ENCODE data around the gene CPN2. TPM values are rescaled to one million over a fixed set of nuclear protein-coding genes. Genes with fewer than 3 reads are reported as not detected.
A peak's percentile ranks its signal among the peaks of the same experiment; 100 is the strongest.

CPN2 gene
- total and polyA plus RNA-seq, 2 of the 8 experiments (the other 6 are each of a cell fraction or from before 2014, with no cell fraction given), result 0.03 TPM; not detected in 1

DNA sequence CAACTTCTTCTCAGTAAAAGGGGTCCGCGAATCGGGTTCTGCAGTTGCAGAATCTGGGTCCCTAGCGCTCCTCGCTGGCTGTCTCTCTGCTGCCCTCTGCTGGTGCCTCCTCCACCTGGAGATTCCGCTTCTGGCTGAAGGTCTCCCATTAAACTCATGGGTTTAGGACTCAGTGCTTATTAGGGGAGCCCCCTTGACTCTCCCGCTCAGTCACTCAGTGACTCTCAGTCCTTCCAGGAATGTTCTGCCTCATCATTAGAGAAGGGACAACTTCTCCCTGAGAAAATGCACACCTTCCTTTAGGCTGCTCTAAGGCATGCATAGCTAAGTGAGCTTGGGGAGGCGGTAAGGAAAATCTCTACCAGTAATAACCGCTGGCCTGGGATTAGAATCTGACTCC lies 7.1 kb downstream of the CPN2 start:
- H3K23me2 ChIP-seq (ENCODE audit: low read depth, low read length), result no peaks in the 10 kb centered on the region
- DNase-seq (ENCODE audit: low read depth in 1 of 2, low spot score in 2 of 2) (peak; percentile 58 to 96), FAIRE-seq (peak; percentile 81)
- H2AK5ac ChIP-seq (ENCODE audit: low read depth, low read length), result no peak overlapping the region
- no peak overlapping the region for H2AFZ ChIP-seq (ENCODE audit: low read length)
- H4K91ac ChIP-seq (replicated peaks; ENCODE audit: insufficient read length, low read length), result no peak overlapping the region
- peaks cover 0 to 20% (median 11%) of the 10 kb centered on the region in 4 experiments; a peak in 6 of 7 replicates for H3K27me3 ChIP-seq (replicated peaks in 1 of 4; ENCODE audit: control insufficient read depth in 3 of 4, extremely low read depth in 1 of 4, insufficient read depth in 3 of 4, low read length in 3 of 4)
- peaks cover 4 to 22% (median 17%) of the 10 kb centered on the region in 4 experiments for H3K4me1 ChIP-seq (replicated peaks in 1 of 4; ENCODE audit: control insufficient read depth in 3 of 4, insufficient read depth in 4 of 4, low read length in 3 of 4)
- 42% methylated on average over 9 of the region's 9 CpGs; no CpG with 5 or more reads in 1 of the 2 experiments for WGBS, 2 experiments (ENCODE audit: extremely low coverage in 1 of 2, insufficient coverage in 1 of 2, insufficient read length in 1 of 2, insufficient replicate concordance in 2 of 2, low coverage in 1 of 2, low lambda C conversion rate in 2 of 2, missing lambda C conversion rate in 1 of 2)
- H2BK20ac ChIP-seq (ENCODE audit: low read length), result no peak overlapping the region
- H2BK5ac ChIP-seq (ENCODE audit: low read depth, low read length), result no peak overlapping the region
- no peaks in the 10 kb centered on the region for H3K79me1 ChIP-seq (ENCODE audit: low read depth, low read length)
- H3K14ac ChIP-seq (ENCODE audit: insufficient read length), result no peak overlapping the region
- no peak overlapping the region for H3K4me2 ChIP-seq (ENCODE audit: insufficient read depth in 1 of 2, low read depth in 2 of 2, low read length in 2 of 2)
- H3K18ac ChIP-seq (ENCODE audit: extremely low read depth, low read length), result no peak overlapping the region
- no peak overlapping the region for H3K4me3 ChIP-seq (ENCODE audit: extremely low read depth in 1 of 4, insufficient read depth in 2 of 4, low read depth in 3 of 4, low read length in 4 of 4)
- no peak overlapping the region for H4K8ac ChIP-seq (ENCODE audit: extremely low read depth, insufficient read depth, low read length)
- no peak overlapping the region for H3K23ac ChIP-seq (ENCODE audit: insufficient read length)
- no peak overlapping the region for H2BK120ac ChIP-seq (replicated peaks; ENCODE audit: low read depth, low read length)
- no peaks in the 10 kb centered on the region for H4K20me1 ChIP-seq (replicated peaks in 1 of 2; ENCODE audit: control insufficient read depth in 1 of 2, insufficient read depth in 2 of 2, low read length in 2 of 2)
- H2BK15ac ChIP-seq (ENCODE audit: low read length), result no peak overlapping the region
- no peak overlapping the region for H3K27ac ChIP-seq (ENCODE audit: low read depth, low read length)
- H3K79me2 ChIP-seq (ENCODE audit: control insufficient read depth in 1 of 2, insufficient read depth in 2 of 2, low read length in 2 of 2), result no peaks in the 10 kb centered on the region
- H3K4ac ChIP-seq (replicated peaks; ENCODE audit: insufficient read length, low read depth, low read length), result no peak overlapping the region
- ChIA-PET POLR2A (ENCODE audit: partially characterized antibody) (no interaction called here), CTCF (ENCODE audit: partially characterized antibody) (interaction anchor here (0.6 to 15.8 kb wide), 32 partner anchors 9 to 742 kb away, joined by 3 to 344 read pairs (median 5); partner anchors contain the start of genes GP5 and LRRC15)
- peak; percentile 70 to 81 for TF ChIP-seq RAD21 (IDR thresholded peaks at IDR 0.05 in 1 of 2, conservative IDR thresholded peaks at IDR 0.05 in 1 of 2; ENCODE audit: low read depth in 2 of 2, low read length in 2 of 2)
- TF ChIP-seq, protein P1, sequence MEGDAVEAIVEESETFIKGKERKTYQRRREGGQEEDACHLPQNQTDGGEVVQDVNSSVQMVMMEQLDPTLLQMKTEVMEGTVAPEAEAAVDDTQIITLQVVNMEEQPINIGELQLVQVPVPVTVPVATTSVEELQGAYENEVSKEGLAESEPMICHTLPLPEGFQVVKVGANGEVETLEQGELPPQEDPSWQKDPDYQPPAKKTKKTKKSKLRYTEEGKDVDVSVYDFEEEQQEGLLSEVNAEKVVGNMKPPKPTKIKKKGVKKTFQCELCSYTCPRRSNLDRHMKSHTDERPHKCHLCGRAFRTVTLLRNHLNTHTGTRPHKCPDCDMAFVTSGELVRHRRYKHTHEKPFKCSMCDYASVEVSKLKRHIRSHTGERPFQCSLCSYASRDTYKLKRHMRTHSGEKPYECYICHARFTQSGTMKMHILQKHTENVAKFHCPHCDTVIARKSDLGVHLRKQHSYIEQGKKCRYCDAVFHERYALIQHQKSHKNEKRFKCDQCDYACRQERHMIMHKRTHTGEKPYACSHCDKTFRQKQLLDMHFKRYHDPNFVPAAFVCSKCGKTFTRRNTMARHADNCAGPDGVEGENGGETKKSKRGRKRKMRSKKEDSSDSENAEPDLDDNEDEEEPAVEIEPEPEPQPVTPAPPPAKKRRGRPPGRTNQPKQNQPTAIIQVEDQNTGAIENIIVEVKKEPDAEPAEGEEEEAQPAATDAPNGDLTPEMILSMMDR (IDR thresholded peaks at IDR 0.05; ENCODE audit: control extremely low read depth in 1 of 3, insufficient read depth in 1 of 3, low read depth in 1 of 3, low read length in 3 of 3), result peak; percentile 86 to 90 (median 90)
- TF ChIP-seq YY1 (IDR thresholded peaks at IDR 0.05; ENCODE audit: low read depth, low read length), result peak; percentile 58; the same call in 1 of the 2 replicates
- no peak for TF ChIP-seq ASH2L (IDR thresholded peaks at IDR 0.05; ENCODE audit: low read length)
- peak; percentile 58; the same call in 1 of the 2 replicates for TF ChIP-seq TEAD4 (IDR thresholded peaks at IDR 0.05; ENCODE audit: low read depth, low read length)
- no peak for TF ChIP-seq POU5F1 (IDR thresholded peaks at IDR 0.05; ENCODE audit: low read depth, low read length)
- peak; percentile 49; the same call in 1 of the 2 replicates for TF ChIP-seq GABPA (IDR thresholded peaks at IDR 0.05; ENCODE audit: borderline replicate concordance, insufficient read depth, low read length)
- H3K9me3 ChIP-seq (ENCODE audit: insufficient read depth in 2 of 2, low read depth in 1 of 2, low read length in 1 of 2), result no peaks in the 10 kb centered on the region
- H3K36me3 ChIP-seq (ENCODE audit: control insufficient read depth in 2 of 4, insufficient read depth in 4 of 4, low read length in 3 of 4), result no peaks in the 10 kb centered on the region
- no peak overlapping the region for H3K9ac ChIP-seq (replicated peaks in 1 of 4; ENCODE audit: extremely low read depth in 1 of 4, low read depth in 3 of 4, low read length in 3 of 4)
- H3K56ac ChIP-seq (replicated peaks; ENCODE audit: insufficient read length, low read depth, low read length), result no peak overlapping the region
- no peak overlapping the region for H4K5ac ChIP-seq (ENCODE audit: insufficient read length, low read depth, low read length)
- no peak overlapping the region for H2BK12ac ChIP-seq (ENCODE audit: low read depth, low read length)

All from H1 (cell line).